Stimulated activated naive CD4-positive, alpha-beta T cell treated with Interleukin-2 at 50 U/mL for 16 hours (primary cell): ENCODE measurements around the gene REEP5.
A peak's percentile ranks its signal among the peaks of the same experiment; 100 is the strongest.
"Not testable (repeated sequence)": the region's sequence is repeated elsewhere in the genome, so short reads cannot be mapped to it uniquely, and the experiment has no call there.

Experiments
- DNase-seq: peaks from one replicate; lab custom pipeline; 2025; lab: John Stamatoyannopoulos, UW

REEP5 gene

DNA sequence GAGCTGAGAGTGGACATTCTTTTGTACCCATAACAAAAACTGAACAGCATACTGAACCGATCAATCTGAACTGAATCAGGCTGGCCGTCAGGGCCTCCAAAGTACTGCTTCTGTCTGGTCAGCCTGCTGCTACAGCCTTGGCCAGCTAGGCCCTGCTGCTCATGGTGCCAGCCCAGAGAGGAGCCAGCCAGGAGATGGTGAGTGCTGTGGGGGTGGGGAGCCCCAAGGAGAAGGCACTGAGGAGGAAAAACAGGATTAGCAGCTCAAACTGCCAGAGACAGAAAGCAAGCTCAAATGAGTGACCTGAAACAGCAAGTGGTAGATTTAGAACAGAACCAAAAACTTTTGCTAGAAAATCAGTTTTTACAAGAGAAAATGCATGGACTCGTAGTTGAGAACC, 37.0 kb downstream of the REEP5 start:
- DNase-seq: no peak

DNA sequence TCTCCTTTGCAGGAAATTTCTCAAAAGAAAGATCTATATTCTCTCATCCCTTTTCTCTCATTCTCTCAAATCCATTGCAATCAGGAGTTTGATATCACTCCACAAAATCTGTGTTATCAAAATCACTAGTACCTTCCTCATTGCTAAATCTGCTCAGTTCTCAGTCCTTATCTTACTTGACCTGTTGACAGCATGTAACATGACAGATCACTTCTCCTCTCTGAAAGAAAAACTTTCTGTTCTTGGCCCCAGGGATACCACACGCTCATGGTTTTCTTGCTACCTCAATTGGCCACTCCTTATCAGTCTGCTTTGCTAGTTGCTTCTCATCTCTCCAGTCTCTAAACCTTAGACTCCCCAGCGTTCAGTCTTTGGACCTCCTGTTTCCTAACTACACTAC, 38.8 kb downstream of the REEP5 start:
- no peak for DNase-seq

DNA sequence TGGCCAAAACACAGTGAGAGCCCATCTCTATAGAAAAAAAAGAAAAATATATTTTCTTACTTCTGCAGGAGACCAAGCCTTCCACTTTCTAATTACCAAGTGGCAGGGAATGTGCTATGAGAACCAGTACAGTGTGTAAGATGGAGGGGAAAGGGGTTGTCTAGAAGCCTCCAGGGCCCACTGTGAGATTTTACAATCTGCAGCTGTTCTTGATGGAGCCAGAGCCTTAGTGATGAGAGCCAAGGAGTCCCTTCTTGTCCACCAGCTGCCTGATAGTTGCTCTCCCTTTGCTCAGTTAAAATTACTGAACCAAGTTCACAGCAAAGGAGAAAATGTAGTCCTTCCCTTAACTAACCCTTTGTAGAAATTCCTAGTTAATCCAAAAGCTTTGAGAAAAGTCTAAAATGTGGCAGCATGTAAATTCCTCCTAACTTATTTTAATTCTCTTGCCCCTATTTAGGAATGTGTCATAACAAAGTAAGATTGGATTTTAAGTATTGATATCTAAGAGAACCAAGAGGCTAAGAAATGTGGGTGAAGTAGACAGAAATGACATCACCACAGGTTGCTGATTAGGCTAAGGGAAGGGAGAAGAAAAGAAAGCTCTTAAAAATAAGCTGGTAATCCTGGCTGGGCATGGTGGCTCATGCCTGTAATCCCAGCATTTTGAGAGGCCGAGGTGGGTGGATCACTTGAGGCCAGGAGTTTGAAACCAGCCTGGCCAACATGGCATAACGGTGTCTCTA, 41.6 kb downstream of the REEP5 start:
- no peak for DNase-seq

DNA sequence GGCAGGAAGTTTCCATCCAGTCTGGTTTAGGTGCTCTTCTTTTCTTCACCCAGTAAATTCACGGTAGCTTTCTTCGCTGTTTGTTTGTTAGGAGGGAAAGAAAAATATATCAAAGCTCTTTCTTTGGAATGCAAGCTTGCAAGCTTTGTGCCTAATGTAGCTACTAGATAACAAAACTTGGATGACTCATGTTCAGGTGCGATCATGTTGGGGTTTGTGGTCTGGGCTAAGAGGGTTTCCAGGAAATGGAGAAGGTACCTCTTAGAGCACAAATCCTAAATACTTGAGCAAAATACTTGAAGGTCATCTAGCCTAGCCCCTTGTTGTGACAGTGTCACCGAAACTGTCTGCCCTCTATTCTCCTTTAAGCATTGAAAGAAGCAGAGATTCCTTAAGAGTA, 43.3 kb downstream of the REEP5 start:
- peak; percentile 39 for DNase-seq

DNA sequence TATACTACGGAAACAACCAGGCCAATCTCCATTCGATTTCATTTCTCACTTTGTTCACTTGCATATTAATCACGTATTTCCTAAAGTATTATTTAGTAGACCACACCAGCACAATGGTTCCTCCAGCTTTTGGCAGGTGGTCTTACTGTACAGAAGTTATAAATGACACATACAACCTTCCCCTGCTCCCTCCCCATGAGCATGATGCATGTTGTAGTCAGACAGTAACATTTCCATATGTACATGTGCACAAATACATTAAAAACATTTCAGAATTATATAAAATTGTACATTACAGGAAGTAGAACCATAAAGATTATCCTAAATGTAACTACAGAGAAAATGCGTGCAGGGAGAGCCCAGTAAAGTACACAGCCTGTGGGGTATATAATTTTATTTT, 43.9 kb downstream of the REEP5 start:
- no peak for DNase-seq

DNA sequence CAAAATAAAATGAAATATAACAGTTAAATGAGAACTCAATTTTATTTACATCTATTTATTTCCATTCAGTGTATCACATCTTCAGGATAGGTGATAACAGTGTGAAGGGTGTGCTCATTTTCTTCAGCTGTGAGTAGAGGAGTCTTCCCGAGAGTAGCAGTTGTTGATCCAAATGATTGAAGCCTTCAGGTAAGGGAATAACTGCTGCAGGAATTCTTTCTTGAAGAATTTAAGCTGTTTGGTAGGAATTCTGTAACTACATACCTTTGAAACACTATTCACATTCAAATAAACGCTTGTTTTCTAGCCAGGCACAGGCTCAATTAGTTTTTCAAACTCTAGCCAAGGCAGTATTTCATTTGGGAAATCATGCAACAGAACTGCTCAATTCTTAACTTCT, 45.7 kb downstream of the REEP5 start:
- no peak for DNase-seq

DNA sequence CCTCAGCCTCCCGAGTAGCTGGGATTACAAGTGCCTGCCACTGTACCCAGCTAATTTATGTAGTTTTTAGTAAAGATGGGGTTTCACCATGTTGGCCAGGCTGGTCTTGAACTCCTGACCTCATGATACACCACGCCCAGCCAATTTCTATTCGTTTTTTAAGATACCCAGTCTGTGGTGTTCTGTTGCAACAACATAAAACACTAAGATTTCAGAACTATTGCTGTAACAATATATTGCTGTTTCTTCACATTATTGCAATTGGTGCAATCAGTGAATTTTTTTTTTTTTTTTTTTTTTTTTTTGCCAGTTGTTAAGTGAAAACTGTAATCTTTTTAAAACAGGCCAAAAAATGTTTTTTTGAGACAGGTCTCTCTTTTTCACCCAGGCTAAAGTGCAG, 51.1 kb downstream of the REEP5 start:
- no peak for DNase-seq

DNA sequence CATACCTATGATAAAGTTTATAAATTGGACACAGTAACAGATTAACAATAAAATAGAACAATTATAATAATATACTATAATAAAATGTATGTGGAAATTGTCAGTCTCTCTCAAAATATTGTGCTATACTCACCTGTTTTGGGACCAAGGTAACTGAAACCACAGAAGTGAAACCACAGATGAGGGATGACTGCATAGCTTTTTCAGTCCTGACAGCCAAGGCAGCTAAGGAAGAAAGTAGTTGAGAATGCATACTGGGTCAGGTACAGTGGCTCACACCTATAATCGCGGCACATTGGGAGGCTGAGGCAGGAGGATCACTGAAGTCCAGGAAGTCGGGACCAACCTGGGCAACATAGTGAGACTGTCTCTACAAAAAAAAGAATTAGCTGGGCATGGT, 52.1 kb downstream of the REEP5 start:
- DNase-seq: no peak

DNA sequence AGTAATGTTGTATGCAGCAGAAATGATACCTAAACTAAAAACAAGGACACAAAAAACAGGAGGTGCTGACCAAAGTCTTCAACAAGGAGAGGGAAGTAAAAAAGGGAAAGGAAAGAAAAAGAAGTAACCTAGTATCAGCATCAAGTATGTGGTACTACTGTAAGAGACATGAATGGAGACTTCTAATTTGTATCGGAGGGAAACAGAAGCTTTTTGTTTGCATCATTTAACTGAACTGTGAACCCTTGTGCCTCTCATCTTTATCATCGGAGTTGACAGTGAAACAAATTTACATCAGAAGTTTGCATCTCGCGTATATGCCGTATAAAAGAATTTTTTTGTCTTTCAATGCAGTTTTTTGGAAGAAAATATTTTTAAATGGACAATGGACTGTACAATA, 54.6 kb downstream of the REEP5 start:
- DNase-seq: no peak

DNA sequence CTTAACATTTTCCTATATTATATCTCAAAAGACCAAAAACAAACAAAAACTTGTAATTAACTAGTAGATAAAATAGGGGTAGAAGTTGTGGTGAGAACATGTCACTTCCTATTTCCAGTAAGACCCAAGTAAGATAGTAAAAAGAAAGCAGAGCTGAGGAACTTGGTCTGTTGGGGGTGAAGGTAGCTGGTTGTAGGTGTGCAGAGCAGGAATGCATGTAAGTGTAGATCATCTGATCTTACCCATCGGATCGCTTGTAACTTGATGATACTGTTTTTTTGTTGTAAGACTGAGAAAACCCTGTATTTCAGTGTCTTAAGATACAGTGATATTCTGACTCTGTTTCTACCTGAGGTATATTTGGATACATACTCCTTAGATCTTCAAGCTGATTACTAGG, 55.3 kb downstream of the REEP5 start:
- no peak for DNase-seq

DNA sequence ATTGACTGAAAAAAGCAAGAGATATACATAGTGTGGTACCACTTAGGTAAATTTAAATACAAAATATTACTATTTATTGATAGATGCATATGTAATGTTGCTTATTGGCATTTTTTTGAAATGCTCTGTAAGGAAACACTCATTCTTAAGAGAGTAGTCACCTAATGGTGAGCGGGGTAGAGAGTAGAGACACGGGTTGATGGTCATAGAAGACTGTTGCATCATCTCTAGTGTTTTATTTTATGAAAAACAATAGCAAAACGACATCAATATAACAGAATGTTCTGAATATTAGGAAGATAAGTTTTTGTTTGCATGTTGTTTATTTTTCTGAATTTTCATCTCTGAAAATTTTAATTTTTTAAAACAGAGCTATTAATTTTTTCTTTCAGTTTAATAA, 56.9 kb downstream of the REEP5 start:
- DNase-seq: no peak

DNA sequence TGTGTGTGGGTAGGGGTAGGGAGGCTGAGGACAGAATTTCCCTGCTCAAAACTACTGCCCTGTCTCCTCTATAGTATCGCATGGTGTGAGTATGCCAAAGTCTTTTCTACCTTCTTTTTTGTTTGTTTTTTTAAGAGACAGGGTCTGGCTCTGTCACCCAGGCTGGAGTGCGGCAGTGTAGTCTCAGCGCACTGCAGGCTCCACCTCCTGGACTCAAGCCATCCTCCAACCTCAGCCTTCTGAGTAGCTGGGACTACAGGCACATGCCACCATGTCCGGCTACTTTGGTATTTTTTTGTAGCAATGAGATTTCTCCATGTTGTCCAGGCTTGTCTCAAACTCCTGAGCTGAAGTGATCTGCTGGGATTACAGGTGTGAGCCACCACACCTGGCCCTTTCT, 58.5 kb downstream of the REEP5 start:
- no peak for DNase-seq

DNA sequence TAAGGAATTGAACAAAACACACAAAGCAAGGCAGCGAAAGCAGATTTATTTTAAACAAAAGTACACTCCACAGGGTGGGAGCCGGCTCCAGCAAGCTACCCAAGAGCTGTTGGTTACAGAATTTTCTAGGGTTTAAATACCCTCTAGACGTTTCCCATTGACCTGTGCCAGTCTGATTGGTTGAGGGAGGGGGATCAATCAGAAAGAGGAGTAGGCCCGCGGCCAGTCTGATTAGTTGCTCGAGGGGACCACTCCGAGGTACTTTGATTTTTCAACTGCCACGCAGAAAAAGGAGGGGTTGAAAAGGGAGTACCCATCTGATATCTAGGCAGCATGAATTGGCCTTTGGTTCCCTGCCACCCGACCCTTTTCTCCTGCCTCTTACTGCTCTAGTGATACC, 59.9 kb downstream of the REEP5 start:
- DNase-seq: no peak

DNA sequence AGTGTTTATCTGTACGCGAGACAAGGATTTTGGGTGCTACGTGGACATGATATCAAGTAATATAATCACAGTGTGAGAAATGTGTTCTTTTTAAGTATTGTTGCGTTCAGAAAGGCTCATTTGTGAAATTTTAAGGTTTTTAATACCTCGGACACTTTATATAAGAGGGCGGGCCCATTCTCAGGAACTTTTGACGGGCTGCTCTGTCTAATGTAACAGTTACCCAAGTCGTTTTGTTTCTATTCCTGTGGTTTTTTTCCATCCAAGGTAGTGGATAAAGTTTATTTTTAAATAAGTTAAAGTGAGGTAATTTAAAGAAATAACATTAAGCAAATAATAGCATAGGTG, 60.4 kb downstream of the REEP5 start:
- DNase-seq: no peak

DNA sequence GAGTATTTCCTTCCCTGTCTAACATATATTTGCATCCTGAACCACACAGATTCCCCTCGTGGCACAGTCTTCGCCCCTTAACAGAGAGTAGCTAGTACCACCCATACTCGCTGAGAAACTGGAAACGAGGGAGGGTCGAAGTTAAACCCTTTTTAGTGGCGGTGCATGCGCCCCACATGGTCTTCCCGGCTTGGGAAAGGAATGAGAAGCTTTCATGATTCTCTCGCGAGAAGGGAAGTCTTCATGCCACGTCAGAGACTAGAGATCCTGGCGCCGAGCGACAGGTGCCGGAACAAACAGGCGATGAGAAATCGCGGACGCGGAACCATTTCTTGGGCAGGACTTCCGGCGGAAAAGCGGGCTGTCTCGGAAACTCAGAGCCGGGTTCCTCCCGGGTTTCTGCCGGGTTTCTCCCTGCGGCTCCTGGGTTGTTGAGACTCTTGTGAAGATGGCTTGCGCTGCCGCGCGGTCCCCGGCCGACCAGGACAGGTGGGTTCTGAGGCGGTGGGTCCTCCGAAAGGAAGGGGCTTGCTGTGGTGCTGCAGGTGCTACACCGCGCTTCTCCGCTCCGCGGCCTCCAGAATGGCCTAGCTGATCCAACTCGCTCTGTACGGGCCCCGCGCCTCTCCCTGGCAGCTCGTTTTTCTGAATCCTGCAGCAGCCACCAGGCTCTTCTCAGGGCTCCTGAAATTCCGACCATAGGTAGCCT, 60.9 kb downstream of the REEP5 start, which contains the start of gene SRP19:
TSS of gene SRP19 (plus strand) at position 359 of the 709 bp plus-strand sequence. CDS start at position 449, 90 bp downstream.
- peak; percentile 89 for DNase-seq

DNA sequence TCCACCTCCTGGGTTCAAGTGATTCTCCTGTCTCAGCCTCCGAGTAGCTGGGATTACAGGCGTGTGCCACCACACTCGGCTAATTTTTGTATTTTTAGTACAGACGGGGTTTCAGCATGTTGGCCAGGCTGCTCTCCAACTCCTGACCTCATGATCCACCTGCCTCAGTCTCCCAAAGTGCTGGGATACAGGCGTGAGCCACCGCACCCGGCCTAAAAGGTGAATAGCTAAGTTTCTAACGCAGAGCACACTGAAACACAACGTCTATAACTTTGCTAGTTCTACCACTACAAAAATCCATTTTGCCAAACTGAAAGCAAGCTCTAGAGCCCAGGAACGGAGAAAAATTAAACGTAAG, 61.5 kb downstream of the REEP5 start:
- DNase-seq: not testable (repeated sequence)

DNA sequence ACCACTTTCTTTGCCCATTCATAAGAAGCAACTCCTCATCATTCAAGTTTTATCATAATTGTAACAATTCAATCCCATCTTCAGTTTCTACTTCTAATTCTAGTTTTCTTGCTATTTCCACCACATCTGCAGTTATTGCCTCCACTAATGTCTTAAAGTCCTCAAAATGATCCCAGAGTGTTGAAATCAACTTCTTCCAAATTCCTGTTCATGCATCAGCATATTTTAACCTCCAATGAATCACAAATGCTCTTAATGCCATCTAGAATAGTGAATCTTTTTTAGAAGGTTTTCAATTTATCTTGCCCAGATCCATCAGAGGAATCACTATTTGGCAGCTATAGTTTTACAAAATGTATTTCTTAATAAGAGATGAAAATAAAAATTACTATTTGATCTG, 64.2 kb downstream of the REEP5 start:
- DNase-seq: no peak

DNA sequence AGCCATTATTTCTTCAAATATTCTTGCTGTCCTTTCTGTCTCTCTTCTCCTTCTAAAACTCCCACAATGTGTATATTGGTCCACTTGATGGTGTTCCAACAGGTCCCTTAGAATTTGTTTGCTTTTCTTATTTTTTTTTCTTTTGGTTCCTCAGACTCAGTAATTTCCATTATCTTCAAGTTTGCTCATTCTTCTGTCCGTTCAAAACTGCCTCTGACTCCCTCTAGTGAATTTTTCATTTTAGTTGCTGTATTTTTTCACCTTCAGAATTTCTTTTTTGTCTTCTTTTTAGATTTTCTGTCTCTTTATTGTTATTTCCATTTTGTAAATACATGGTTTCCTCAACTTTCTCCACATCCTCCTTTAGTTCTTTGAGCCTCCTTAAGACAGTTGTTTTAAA, 67.4 kb downstream of the REEP5 start:
- DNase-seq: no peak

DNA sequence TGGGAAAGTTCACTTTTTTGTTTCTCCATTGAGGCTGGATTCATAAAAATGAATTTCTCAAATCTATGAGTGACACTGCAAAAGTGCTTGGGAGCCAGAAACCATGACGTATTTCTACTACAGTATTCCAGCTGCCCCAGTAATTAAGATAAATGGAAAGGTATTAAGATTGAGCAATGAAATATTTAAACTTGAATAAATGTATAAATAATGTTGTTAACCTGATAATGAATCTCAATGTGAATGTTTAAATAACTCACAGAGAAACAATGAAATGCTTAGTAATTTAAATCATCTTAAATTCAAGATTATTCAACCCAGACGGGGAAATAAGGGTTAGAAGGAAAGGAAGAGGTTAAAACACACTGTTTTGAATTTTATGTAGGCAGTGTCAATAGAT, 72.1 kb downstream of the REEP5 start:
- DNase-seq: no peak

DNA sequence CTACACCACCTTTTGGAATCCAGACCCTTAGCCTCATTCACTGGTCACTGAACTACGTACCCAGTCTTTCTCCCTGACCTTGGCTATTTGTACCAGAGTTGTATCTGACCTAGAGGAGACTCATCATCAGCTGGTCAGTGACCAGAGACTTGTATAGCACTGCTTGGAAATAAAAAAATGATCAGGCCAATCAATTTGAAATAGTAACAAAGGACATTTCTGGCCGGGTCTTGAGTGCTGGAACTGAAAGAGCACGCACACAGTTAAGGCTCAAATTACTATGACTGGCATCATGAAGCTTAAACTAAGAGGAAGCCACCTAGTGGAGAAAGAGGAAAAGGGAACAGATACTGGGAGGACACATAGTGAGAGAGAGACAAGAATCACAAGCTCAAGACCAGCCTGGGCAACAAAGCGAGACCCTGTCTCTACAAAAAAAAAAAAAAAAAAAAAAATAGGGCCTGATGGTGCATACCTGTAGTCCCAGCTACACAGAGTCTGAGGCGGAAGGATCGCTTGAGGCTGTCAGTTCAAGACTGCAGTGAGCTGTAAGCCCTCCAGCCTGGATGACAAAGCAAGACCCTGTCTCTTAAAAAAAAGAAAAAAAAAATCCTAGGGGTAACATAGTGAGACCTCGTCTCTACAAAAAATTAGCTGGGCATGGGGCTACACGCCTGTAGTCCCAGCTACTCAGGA, 73.8 kb downstream of the REEP5 start:
- no peak for DNase-seq

DNA sequence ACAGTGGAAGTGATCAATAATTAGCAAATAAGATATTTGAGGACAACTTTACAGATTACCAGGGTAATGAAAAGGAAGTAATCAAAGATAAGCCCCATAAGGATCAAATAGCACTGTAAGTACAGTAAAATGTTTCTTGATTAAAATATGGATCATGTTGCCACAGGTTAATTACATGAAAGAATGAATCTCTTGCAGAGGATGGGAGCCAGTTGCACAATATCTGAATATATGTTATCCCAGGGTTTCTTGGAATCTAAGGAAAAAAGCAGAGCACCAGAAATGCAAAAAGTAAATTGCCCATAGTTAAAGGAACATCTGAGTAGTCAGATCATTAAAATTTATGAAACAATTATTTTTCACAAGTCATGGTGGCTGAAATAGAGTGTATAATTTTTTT, 74.7 kb downstream of the REEP5 start:
- no peak for DNase-seq

DNA sequence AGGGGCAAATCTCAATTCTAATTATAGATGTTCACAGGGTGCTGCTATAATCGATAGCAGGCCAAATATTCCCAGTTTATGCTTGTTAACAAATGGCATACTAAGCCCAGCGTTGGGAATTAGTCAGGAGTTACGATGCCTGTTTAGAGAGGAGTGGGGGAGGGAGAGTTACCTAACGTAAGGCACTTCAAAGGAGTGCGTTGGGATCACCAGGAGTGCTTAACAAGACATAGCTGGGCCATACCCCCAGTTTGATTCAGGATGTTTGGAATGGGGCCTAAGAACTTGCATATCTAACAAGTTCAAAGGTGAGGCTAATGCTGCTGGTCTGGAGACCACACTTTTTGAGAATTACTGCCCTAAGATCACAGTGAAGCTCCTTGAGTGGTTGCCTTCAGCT, 75.5 kb downstream of the REEP5 start:
- DNase-seq: no peak

DNA sequence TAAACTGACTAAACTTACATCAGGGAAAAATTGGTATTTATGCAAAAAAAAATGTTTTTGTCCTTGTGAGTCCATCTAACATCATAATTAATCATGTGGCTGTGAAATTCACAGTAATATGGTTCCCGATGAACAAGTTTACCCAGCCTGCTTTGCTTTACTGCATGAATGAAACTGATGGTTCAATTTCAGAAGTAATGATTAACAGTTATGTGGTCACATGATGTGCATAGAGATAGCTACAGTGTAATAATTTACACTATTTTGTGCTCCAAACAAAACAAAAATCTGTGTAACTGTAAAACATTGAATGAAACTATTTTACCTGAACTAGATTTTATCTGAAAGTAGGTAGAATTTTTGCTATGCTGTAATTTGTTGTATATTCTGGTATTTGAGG, 77.5 kb downstream of the REEP5 start:
- DNase-seq: no peak
